ENCODE results near the gene TTC39B.
A peak's percentile ranks its signal among the peaks of the same experiment; 100 is the strongest.

The TTC39B gene

DNA sequence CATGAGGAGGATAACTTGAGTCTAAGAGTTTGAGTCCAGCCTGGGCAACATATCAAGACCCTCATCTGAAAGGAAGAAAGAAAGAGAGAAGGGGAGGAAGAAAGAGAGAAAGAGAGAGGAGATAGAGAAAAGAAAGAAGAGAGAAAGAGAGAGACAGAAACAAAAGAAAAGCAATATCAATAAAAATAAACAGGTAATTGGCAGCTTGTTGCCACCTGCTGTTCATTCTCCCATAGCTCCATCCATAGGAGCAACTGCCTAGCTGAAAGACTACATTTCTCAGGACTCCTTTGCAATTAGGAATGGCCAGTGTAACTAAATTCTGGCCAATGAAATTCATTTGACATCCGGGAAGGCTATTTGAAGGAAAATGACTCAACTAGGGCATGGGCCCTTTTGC, 4.6 kb upstream of the TTC39B start:
- H3K9me3 Mint-ChIP-seq, result peaks cover 4% of the 10 kb centered on the region
- peaks cover 7% of the 10 kb centered on the region for H3K4me1 Mint-ChIP-seq
- H3K4me3 Mint-ChIP-seq, result no peak overlapping the region
- no peak overlapping the region for H3K27ac Mint-ChIP-seq
- H3K36me3 Mint-ChIP-seq, result no peaks in the 10 kb centered on the region
- ATAC-seq, result no peak
- no peaks in the 10 kb centered on the region for H3K27me3 Mint-ChIP-seq

DNA sequence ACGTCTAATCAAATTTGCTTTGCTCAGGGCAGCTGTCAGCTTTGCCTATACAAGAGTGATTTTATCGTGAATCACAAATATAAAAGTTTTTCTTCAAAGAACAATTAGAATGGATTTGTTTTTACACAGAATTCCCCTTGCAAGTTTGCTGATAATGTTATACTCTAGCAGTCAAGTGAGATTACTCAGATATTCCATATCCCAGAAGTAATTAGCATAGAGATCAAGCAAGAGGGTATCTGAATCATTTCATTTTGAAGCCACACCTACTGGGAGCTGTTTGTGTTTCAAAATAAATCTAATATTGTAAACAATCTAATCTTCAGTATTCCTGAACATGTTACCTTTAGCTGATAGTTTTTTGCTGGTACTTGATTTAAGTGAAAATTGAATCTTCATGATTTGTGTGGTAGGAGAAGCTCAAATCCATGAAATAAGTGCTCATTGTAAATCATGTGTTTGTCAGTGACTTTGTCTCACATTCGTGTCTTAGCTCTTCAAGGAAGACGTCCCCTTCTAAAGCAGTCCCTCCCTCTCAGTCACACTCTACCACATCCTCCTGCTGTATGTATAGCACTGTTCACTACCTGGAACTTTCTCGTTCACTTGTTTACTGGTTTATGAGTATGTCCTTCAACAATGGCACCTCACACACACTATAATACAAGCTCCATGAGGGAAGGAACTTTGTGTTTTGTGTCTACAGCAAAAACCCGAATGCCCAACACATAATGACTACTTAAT, 3.3 kb upstream of the TTC39B start:
- no peak overlapping the region for H3K4me3 Mint-ChIP-seq
- H3K27me3 Mint-ChIP-seq, result no peaks in the 10 kb centered on the region
- no peak for ATAC-seq
- no peaks in the 10 kb centered on the region for H3K36me3 Mint-ChIP-seq
- H3K27ac Mint-ChIP-seq, result no peak overlapping the region
- H3K4me1 Mint-ChIP-seq, result peaks cover 20% of the 10 kb centered on the region
- H3K9me3 Mint-ChIP-seq, result peaks cover 4% of the 10 kb centered on the region

DNA sequence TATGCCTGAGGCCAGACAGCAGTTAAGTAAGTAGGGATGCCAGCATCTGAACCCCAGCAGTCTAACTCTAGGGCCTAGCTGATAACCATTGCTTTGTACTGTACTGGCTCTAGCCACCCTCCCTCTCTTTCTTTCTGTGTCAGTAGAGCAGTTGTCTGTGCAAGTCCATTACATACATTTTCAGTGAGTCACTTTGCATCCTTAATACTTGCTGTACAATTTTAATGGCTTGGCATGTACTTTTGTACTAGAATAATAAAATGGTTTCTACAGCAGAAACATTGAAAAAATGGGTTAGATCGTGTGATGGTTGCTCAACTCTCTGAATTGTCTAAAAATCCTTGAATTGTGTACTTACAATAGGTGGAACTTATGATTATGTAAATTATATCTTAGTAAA, 1.5 kb upstream of the TTC39B start:
- no peak for ATAC-seq
- no peaks in the 10 kb centered on the region for H3K27me3 Mint-ChIP-seq
- no peak overlapping the region for H3K27ac Mint-ChIP-seq
- H3K4me1 Mint-ChIP-seq, result peaks cover 32% of the 10 kb centered on the region
- H3K36me3 Mint-ChIP-seq, result no peaks in the 10 kb centered on the region
- no peak overlapping the region for H3K4me3 Mint-ChIP-seq
- peaks cover under 1% of the 10 kb centered on the region for H3K9me3 Mint-ChIP-seq

DNA sequence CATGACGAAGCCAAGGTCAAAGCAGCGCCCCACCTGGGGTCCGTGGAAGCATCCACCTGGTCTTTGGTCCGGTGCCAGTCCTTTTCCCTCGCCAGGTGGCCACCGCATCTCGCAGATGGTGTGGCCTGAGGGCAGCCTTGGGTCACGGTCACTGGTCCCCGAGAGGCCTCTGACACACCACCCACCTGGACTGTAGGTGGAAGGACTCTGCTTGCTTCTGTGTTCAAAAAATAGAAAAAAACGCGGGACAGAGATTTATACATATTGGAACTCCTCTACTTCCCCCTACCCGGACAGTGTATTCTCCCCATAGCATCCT, 466 bp upstream of the TTC39B start:
- peaks cover 32% of the 10 kb centered on the region for H3K4me1 Mint-ChIP-seq
- H3K27me3 Mint-ChIP-seq, result no peaks in the 10 kb centered on the region
- ATAC-seq, result no peak
- H3K9me3 Mint-ChIP-seq, result no peaks in the 10 kb centered on the region
- peak overlapping the region; percentile 100 for H3K4me3 Mint-ChIP-seq
- no peaks in the 10 kb centered on the region for H3K36me3 Mint-ChIP-seq
- peak overlapping the region; percentile 91 for H3K27ac Mint-ChIP-seq

DNA sequence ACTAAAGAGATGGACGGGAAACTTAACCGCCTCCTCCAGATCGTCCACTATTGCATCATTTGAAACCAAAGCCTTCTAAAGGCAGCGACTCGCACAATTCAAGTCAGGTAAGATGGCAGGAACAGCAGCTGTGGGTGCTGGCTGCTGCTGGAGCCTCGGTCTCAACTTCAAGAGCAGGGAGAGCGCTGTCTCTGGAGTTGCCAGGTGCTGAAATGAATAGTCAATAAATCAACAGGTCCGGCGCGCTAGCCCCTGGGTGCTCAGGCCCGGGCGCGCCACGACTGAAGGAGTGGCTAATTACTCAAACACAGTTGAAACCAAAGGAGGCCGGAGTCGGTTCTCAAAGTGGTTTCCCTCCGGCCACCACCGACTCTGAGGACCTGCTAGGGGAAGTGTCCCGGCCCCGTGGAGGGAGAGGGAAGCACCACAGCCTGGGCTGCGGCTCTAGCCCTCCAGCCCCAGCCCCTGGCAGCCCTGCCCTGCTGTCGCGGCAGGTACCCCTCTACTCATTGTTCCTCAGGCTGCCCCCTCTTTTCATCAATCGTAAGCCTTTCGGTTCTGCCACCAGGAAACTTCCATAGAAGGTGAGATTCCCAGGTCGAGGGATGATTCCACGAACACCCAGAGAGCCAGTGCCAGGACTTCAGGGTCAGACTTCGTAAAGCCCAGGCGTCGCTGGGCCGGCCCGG, 804 bp downstream of the TTC39B start:
- Mint-ChIP-seq H3K4me1 (peaks cover 32% of the 10 kb centered on the region), H3K4me3 (peak overlapping the region; percentile 100), H3K36me3 (no peaks in the 10 kb centered on the region), H3K9me3 (no peaks in the 10 kb centered on the region), H3K27ac (peak overlapping the region; percentile 91), H3K27me3 (no peaks in the 10 kb centered on the region)
- ATAC-seq, result peak; percentile 21

DNA sequence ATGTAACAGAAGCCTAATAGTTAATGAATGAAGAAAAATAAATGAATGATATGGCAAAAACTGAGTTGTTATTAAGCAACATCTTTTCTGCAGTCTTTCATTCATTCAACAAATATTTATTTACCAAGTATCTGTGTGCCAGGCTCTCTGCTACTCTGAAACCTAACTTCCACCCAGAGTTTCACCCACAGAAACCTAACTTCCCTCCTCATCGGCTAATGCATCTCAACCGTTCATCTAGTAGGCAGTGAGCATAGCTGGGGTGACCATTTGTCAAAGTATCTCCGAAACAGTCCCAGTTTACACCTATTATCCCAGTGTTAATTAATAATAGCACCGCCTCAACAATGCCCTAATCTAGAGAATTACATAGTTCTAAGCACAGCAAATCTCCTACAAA, 1.5 kb downstream of the TTC39B start:
- H3K27me3 Mint-ChIP-seq, result no peaks in the 10 kb centered on the region
- H3K9me3 Mint-ChIP-seq, result no peaks in the 10 kb centered on the region
- peak overlapping the region; percentile 91 for H3K27ac Mint-ChIP-seq
- ATAC-seq, result no peak
- peaks cover 37% of the 10 kb centered on the region for H3K4me1 Mint-ChIP-seq
- H3K4me3 Mint-ChIP-seq, result peak overlapping the region; percentile 100
- no peaks in the 10 kb centered on the region for H3K36me3 Mint-ChIP-seq

DNA sequence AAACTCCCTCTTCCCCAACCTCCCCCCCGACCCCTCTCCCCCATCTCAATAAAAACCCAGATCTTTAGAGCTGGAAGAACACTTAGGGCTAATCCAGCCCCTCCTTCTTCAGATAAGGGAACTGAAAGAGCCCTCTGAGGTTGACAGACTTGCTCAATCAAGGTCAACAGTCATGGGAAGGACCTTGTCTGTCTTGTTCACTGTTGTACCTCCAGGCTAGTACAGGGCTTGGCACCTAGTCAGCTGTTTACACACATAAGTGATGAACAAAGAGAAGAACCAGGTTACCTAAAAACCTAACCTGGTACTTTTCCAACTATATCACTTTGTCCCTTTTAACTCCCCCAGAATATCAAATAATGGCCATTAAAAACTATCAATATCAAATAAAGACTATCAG, 2.4 kb downstream of the TTC39B start:
- no peak overlapping the region for H3K4me3 Mint-ChIP-seq
- peaks cover 45% of the 10 kb centered on the region for H3K4me1 Mint-ChIP-seq
- no peaks in the 10 kb centered on the region for H3K27me3 Mint-ChIP-seq
- H3K36me3 Mint-ChIP-seq, result no peaks in the 10 kb centered on the region
- no peaks in the 10 kb centered on the region for H3K9me3 Mint-ChIP-seq
- peak; percentile 66 for ATAC-seq
- H3K27ac Mint-ChIP-seq, result peak overlapping the region; percentile 91

DNA sequence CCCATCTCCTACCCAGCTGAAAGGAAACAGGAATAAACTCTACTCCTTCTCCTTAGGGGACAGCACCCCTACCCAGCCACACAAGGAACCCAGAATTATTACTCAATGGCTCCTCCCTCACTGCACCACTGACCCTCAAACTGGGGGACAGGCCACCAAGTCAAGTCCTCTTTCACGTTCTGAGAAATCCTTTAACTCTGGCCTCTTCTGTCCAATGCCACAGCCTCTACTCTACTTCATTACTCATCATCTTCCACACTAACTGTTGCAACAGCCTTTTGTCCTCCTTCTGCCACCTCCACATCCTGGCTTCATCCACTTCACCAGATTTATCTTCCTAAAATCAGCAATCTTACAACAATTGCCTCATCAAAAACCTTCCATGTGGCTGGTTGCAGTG, 6.8 kb downstream of the TTC39B start:
- Mint-ChIP-seq H3K4me3 (no peak overlapping the region), H3K9me3 (peaks cover 5% of the 10 kb centered on the region), H3K27ac (peak overlapping the region; percentile 45), H3K36me3 (peaks cover 11% of the 10 kb centered on the region), H3K27me3 (no peaks in the 10 kb centered on the region), H3K4me1 (peaks cover 36% of the 10 kb centered on the region)
- no peak for ATAC-seq

DNA sequence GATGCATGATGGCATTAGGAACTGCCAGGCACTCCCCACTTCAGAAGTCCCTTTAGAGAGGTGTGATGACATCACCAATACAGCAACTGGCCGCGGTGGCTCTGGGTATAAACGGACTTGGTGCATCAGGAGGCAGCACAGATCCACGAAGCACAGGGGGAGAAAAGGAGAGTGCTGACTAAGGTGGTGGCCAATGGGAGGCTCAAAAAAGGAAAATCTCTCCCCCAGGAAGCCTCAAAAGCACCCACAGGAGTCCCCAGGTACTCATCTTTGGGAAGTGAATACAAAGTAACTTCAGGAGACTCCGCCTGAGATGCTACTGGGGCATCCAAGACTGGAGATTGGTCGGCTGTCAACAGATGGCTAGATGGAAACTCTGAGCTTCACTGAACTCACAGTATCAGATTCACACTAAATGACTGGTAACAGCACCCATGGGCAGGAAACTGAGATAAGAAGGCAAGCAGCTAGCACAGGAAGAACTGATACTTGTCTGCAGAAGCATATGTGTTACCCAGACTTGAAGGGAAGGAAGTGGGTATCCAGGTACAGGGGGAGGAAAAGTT, 7.6 kb downstream of the TTC39B start:
- no peak overlapping the region for H3K4me3 Mint-ChIP-seq
- H3K4me1 Mint-ChIP-seq, result peaks cover 28% of the 10 kb centered on the region
- H3K27ac Mint-ChIP-seq, result peak overlapping the region; percentile 45
- peaks cover 5% of the 10 kb centered on the region for H3K9me3 Mint-ChIP-seq
- no peaks in the 10 kb centered on the region for H3K27me3 Mint-ChIP-seq
- ATAC-seq, result peak; percentile 85
- peaks cover 11% of the 10 kb centered on the region for H3K36me3 Mint-ChIP-seq

DNA sequence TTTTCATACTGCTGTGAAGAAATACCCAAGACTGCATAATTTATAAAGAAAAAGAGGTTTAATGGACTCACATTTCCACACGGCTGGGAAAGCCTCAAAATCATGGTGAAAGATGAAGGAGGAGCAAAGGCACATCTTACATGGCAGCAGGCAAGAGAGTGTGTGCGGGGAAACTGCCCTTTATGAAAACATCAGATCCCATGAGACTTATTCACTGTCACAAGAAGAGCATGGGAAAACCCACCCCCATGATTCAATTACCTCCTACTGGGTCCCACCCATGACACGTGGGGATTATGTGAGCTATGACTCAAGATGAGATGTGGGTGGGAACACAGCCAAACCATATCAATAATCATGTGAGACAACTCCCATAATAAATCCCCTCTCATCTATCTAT, 8.7 kb downstream of the TTC39B start:
- Mint-ChIP-seq H3K4me1 (peaks cover 29% of the 10 kb centered on the region), H3K27me3 (no peaks in the 10 kb centered on the region), H3K9me3 (peaks cover 5% of the 10 kb centered on the region), H3K36me3 (peaks cover 11% of the 10 kb centered on the region), H3K27ac (peak overlapping the region; percentile 45), H3K4me3 (no peak overlapping the region)
- ATAC-seq, result no peak

DNA sequence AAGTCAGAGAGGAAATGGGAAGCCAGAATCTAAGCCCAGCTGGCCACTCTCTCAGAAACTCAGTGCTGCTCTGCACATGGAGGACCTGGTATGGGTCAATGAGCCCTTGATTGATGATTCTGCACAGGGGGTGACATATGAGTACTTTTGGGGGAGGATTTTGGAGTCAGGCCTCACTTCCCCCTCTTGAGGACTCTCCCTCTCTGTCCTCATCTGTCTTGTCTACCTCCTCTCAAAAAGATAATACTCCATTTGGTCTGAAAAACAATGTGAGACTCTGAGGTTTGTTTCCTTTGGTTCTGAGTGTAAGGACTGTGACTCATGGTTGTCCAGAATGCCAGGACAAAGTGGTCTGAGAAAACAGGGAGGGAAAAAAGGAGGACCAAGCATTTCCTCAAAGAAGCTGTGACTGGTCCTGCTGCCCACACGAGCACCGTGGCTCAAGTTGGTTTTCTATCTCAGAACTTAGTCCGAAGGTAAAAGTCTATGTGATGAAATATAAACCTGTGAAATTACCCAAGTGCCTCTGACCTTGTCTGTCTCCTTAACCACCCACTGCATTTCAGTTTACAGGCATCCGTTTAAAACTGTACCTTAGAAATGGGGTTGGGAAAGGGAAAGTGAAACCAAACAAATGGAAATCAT, 11.1 kb downstream of the TTC39B start:
- peak overlapping the region; percentile 77 for H3K27ac Mint-ChIP-seq

DNA sequence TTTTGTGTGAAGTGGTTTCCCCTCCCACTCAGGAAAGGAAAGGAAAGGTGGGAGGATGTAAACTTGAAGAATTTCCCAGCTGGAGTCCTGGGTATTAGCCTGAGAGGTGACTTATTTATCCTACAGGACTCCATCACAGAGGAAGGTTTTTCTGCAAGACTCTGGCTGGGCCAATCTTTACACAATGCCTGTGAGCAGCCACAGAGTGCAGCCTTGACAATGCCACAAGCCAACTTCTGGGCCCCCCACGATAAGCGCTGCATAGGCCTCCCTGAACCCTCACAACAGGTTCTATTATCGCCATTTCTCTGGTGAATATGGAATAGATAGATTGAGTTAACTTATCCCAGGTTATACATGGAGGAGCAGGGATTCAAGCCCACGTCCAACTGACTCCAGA, 12.4 kb downstream of the TTC39B start:
- Mint-ChIP-seq H3K4me3 (no peak overlapping the region), H3K27ac (no peak overlapping the region), H3K36me3 (peaks cover 11% of the 10 kb centered on the region)

More for the DNA sequence above, 11.1 kb downstream of the TTC39B start:
- Mint-ChIP-seq H3K36me3 (peaks cover 11% of the 10 kb centered on the region), H3K4me1 (peaks cover 26% of the 10 kb centered on the region), H3K9me3 (peaks cover 5% of the 10 kb centered on the region), H3K27me3 (no peaks in the 10 kb centered on the region), H3K4me3 (peak overlapping the region; percentile 48)
- ATAC-seq, result peak; percentile 62

DNA sequence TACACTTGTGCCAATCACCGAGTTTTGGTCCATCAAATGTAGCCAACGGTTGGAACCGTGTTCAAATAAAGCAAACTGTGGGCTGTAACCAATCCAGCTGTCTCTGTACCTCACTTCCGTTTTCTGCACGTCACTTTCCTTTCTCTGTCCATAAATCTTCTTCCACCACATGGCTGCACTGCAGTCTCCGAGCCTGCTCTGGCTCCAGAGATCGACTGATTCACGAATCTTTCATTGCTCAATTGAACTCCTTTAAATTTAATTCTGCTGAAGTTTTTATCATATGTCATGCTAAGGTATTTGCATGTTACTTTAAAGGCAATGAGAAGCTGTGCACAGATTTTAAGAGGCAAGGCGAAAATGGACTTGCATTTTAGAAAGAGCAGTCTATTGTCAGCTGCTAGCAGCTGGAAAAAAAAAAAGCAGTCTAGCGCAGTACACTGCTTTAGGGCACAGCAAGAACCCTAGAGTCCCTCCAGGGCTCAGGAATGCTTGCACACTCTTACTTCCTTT, 13.2 kb downstream of the TTC39B start:
- Mint-ChIP-seq H3K4me3 (no peak overlapping the region), H3K27ac (peak overlapping the region; percentile 25), H3K36me3 (peaks cover 8% of the 10 kb centered on the region), H3K9me3 (peaks cover 3% of the 10 kb centered on the region), H3K4me1 (peaks cover 8% of the 10 kb centered on the region), H3K27me3 (no peaks in the 10 kb centered on the region)
- ATAC-seq, result no peak

More for the DNA sequence above, 12.4 kb downstream of the TTC39B start:
- Mint-ChIP-seq H3K27me3 (no peaks in the 10 kb centered on the region), H3K9me3 (peaks cover 5% of the 10 kb centered on the region), H3K4me1 (peaks cover 15% of the 10 kb centered on the region)
- no peak for ATAC-seq

DNA sequence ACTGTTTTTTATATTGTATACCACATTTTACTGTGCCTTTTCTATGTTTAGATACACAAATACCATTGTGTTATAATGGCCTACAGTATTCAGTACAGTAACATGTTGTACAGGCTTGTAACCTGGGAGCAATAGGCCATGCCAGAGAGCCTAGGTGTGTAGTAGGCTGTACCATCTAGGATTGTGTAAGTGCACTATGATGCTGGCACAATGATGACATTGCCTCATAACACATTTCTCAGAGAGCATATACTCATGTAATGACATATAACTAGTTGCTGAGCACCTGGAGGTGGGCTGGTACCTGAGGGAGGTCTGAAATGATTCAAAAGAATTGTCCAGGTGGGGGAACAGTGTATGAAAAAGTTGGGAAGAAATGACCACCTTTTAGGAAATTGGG, 13.9 kb downstream of the TTC39B start:
- Mint-ChIP-seq H3K27me3 (no peaks in the 10 kb centered on the region), H3K27ac (no peak overlapping the region), H3K4me1 (peaks cover 4% of the 10 kb centered on the region), H3K36me3 (peaks cover 6% of the 10 kb centered on the region), H3K9me3 (no peaks in the 10 kb centered on the region), H3K4me3 (no peak overlapping the region)
- no peak for ATAC-seq

DNA sequence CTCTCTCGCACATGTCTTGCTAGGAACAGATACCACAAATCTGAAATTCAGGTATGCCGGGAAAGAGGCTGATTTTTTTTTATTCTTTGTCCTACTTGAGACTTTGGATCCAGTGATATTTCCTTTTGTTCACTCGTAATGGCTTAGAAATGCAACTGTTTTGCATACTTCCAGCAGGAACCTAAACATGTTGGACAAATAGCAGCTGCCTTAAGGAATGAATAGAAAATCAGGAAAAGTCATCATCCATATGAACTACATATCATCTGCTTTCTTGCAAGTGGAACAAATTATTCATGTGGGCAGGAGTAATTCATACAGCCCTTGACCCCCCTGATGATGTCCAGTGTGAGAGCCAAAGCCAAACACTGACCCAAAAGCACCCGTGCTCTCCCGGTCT, 17.4 kb downstream of the TTC39B start:
- Mint-ChIP-seq H3K4me1 (peaks cover 13% of the 10 kb centered on the region), H3K4me3 (no peak overlapping the region), H3K9me3 (no peaks in the 10 kb centered on the region), H3K36me3 (no peaks in the 10 kb centered on the region), H3K27me3 (no peaks in the 10 kb centered on the region), H3K27ac (no peak overlapping the region)
- ATAC-seq, result no peak
